Measurements from ENCODE around the gene MPG.

MPG gene

GRCh38 chr16:75580-76501, 2.2 kb upstream of the MPG start:
- TF ChIP-seq, protein P1, sequence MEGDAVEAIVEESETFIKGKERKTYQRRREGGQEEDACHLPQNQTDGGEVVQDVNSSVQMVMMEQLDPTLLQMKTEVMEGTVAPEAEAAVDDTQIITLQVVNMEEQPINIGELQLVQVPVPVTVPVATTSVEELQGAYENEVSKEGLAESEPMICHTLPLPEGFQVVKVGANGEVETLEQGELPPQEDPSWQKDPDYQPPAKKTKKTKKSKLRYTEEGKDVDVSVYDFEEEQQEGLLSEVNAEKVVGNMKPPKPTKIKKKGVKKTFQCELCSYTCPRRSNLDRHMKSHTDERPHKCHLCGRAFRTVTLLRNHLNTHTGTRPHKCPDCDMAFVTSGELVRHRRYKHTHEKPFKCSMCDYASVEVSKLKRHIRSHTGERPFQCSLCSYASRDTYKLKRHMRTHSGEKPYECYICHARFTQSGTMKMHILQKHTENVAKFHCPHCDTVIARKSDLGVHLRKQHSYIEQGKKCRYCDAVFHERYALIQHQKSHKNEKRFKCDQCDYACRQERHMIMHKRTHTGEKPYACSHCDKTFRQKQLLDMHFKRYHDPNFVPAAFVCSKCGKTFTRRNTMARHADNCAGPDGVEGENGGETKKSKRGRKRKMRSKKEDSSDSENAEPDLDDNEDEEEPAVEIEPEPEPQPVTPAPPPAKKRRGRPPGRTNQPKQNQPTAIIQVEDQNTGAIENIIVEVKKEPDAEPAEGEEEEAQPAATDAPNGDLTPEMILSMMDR (IDR thresholded peaks at IDR 0.05; ENCODE audit: extremely low read depth, missing control alignments) = no peak
- no peak for DNase-seq (ENCODE audit: low spot score)

DNA sequence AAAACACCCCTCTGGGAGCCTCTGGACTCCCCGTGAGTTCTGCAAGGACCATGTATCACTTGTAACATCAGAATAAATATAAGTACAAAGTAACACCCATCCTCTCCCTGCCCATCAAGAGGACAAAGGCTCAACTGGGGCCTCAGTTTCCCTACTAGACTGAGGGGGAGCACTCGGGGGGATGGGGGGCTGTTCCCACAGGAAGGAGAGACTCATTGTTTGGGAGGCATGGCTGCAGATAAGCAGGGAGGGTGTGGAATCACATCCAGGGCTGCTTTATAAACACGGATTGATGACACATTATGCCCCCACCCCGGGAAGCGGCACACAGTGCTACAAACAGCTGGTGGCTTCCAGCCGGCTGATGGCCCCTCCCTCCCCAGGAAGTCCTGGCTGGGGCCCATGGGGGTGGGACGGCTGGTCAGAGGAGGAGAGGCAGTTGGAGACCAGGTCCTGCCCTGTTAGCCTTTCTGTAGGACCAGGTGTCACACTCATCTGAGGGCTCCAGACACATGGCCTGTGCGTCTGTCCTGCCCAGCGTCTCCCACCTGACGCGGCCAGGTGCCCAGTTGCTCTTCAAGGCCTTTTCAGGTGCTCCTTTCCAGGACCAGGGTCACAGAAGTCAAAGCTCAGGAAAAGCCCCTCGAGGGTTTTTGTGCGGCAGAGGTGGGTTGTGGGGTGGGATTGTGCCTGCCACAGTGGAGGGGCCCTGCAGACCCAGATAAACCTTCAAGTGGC, 1.3 kb upstream of the MPG start:
- TF ChIP-seq, protein P1 (IDR thresholded peaks at IDR 0.05; ENCODE audit: extremely low read depth, missing control alignments) = no peak
- peak; percentile 71 for DNase-seq (ENCODE audit: low spot score)

GRCh38 chr16:77273-77806, 685 bp upstream of the MPG start:
- TF ChIP-seq, protein P1 (IDR thresholded peaks at IDR 0.05; ENCODE audit: extremely low read depth, missing control alignments) = no peak
- peak; percentile 81 for DNase-seq (ENCODE audit: low spot score)

DNA sequence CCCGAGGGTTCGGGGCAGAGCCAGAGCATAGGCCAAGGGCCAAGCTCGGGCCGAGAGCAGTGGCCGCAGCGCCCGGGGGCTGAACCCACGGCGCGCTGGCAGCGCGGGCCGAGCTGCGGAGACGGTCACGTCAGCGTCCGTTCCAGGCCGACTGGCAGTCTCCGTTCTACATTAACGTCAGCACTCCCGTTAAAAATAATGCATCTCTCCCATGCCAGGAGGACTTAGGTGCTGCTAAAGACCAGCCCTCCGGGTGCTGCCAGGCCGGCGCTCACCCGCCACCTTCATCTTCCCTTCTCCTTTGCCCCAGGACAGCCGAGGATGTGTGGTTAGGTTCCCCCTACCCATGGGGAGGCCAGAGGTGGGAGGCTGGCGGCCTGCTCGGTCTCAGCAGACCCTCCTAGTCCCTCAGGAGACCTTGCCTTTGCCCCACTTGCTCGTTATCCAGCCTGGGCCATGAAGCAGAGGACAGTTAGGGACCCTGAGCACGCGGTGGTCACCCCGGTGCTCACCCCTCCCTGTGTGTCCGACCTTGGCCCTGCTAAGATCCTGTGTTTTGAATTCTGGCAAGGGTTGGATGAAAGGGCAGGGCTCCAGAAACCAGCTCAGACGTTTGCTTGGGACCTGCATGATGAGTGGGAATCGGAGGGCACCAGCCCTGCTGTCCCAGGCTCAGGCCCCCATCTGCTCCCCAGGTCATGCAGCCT, 572 bp downstream of the MPG start:
- peak; percentile 73 for DNase-seq (ENCODE audit: low spot score)

GRCh38 chr16:79151-80054, 1.4 kb downstream of the MPG start:
- no peak for DNase-seq (ENCODE audit: low spot score)
- TF ChIP-seq, protein P1 (IDR thresholded peaks at IDR 0.05; ENCODE audit: extremely low read depth, missing control alignments) = no peak

More for the DNA sequence above, 572 bp downstream of the MPG start:
- TF ChIP-seq, protein P1 (IDR thresholded peaks at IDR 0.05; ENCODE audit: extremely low read depth, missing control alignments) = no peak

GRCh38 chr16:83060-83603, 5.1 kb downstream of the MPG start:
- DNase-seq (ENCODE audit: low spot score) = no peak

More at GRCh38 chr16:83060-83603, 5.1 kb downstream of the MPG start:
- TF ChIP-seq, protein P1 (IDR thresholded peaks at IDR 0.05; ENCODE audit: extremely low read depth, missing control alignments) = no peak
